OCI-M2 (cell line): Measurements from ENCODE around the gene C11orf91.
"Not testable (repeated sequence)": the region's sequence is repeated elsewhere in the genome, so short reads cannot be mapped to it uniquely, and the experiment has no call there.

ENCODE experiments used
- DNase-seq: peaks from one replicate; lab custom pipeline; 2025; ENCODE audit not compliant: unreplicated experiment; lab: John Stamatoyannopoulos, UW

Gene C11orf91, protein sequence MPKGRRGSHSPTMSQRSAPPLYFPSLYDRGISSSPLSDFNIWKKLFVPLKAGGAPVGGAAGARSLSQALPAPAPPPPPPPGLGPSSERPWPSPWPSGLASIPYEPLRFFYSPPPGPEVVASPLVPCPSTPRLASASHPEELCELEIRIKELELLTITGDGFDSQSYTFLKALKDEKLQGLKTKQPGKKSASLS

DNA sequence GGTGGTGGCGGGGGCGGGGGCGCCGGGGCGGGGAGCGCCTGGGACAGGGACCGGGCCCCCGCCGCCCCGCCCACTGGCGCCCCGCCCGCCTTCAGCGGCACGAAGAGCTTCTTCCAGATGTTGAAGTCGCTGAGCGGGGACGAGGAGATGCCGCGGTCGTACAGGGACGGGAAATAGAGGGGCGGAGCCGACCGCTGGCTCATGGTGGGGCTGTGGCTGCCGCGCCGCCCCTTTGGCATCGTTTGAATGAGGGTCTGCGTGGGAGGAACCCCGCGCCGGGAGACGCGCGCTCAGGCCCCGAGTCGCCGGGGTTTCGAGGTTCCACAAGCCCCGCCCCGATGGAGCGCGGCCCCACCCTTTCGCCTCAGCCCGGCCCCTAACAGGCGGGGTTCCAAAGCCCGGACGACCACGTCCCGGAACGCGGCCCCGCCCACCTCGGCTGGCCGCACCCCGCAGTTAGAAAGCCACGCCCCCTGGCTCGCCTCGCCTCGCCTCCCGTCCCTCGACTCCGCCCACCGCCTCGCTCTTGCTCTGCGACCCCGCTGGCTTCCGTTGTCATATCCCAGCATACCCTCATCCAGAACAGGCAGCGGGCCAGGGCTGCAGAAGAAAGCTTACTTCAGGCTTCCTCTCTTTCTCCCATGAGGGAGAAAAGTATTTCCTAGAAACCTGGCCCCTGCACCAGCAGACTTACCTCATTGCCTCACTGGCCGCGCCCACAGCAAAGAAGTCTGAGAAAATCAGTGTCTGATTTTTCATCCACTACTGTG lies at the start of gene C11orf91:
Gene C11orf91, minus strand, starts transcription at position 325 of the 770 bp plus-strand sequence. Its CDS starts 86 bp downstream, at position 239.
- peak; percentile 88 for DNase-seq

DNA sequence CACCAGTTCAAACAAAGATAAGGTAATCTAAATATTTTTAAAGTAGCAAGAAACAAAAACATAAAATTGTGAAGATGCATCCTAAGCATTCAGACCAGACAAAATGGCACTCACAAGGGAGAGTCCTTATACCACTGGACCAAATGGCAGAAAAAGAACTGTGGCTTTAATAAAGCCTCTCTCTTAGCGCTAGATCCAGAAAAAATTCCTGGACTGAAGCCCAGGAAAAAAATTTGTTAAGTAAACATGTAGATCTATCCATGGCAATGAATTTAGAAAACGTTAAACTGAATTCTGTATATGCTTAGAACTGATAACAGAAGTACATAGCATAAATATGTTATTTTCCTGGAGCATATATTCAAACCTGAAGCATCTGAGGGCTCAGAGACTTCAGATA lies 47.4 kb upstream of the C11orf91 start:
- DNase-seq: no peak

DNA sequence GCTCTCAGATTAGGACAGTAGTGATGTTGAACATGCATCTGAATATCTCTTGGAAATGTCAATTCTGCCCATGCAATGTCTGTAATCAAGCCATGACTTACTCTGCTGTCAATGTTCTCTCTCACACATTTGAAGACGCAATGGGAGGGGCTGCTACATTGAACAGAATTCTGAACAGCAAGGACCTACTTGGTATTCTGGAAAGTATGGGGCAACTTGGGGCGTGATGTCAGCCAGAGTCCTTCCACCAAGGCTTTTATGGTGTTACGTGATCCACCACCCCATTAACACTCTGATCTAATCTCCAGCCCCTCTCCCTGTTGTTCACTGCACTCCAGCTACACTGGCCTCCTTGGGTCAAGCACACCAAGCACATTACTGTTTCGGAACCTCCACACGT lies 42.7 kb upstream of the C11orf91 start:
- no peak for DNase-seq

DNA sequence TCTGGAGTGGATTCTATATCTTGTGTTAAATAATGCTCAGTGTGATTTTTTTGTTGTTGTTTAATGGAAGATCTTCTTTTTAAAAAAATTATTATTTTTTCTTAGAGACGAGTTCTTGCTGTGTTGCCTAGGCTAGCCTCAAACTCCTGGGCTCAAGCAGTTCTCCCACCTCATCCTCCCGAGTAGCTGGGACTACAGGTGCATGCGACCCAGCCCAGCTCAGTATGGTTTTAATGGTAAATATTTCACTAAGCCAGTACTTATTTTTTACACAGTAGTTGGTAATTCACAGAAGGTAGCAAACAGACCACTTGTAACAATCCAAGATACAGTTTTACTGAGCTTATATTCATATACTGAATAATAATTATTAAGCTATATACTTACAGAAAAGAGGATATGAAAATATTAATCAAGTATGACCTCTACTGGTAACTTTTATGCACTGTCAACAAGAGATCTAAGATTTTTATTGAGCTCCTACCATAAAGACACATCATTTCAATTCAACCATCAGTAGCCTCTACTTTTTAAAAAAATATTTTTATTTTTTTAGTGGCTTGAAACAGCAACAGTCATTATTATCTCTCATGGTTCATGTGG lies 41.7 kb upstream of the C11orf91 start:
- DNase-seq: no peak

DNA sequence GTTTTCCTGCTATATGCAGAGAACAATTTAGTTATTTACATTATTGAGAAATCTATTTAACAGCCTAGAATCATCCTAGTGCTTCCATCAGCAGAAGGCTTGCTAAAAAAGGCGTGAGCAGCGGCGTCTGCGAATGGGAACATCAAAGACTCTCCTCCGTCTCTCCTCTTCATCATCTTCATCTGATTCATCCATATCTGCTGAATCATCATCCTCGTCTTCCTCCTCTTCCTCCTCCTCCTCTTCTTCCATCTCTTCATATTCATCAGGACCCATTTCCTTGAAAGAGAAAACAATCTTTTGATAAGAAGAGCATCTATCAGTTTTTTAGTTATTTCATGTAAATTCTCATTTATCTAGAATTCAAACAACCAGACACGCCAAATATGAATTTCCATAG lies 41.2 kb upstream of the C11orf91 start:
- DNase-seq: no peak

DNA sequence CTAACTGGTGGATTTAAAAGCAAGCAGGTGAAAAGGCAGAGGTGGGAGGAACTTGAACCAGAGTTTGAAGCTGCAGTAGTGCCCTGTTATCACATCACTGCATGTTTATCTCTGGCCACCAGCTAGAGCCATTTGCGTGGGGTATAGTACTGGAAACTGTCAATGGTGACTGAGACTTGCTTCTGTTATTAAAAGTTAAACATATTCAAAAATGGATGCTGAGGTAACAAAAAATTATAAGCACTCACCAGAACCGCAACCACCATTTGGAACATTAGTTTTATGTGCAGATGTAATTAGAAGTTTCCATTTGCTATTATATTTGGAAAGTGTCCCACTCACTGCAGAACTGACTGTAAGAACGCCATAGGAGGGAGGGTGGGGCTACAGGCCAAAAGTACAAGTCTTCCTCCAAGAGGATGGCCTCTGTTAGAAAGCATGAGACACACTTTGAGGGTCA lies 36.8 kb upstream of the C11orf91 start:
- DNase-seq: no peak

DNA sequence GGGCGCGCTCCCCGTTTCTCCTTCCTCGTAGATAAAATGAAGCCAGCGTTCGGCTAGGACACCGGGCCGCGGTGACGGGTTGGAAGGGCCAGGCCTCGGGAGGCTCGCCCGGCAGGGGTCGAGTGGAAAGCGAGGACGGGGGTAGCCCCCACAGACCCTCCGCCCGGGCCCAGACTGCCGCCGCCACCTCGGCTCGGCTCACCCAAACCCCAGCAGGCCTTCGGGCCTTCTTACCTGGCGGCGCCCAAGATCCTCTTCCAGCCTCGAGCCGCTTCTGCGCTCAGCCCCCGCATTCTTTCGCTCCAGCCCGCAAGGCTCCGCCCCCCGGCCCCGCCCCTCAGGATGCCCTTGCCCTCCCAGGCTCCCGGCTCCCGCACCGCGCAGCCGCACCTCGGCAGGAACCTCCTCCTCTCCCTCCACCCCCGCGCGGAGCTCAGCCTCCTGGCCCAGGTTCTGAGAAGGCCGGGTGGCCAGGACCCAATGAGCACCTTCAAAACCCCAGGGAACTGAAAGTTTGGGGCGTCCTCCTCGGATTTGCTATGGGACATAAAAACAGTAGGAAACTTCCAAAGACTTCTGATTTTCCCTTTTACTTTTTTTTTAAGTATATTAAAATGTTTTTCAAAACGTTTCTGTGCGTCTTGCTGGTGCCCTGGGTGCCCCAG lies 35.7 kb upstream of the C11orf91 start, which contains the start of gene CD59:
Gene CD59, minus strand, starts transcription at position 276 of the 665 bp plus-strand sequence. CDS start 13,978 bp downstream, outside the sequence.
- no peak for DNase-seq

DNA sequence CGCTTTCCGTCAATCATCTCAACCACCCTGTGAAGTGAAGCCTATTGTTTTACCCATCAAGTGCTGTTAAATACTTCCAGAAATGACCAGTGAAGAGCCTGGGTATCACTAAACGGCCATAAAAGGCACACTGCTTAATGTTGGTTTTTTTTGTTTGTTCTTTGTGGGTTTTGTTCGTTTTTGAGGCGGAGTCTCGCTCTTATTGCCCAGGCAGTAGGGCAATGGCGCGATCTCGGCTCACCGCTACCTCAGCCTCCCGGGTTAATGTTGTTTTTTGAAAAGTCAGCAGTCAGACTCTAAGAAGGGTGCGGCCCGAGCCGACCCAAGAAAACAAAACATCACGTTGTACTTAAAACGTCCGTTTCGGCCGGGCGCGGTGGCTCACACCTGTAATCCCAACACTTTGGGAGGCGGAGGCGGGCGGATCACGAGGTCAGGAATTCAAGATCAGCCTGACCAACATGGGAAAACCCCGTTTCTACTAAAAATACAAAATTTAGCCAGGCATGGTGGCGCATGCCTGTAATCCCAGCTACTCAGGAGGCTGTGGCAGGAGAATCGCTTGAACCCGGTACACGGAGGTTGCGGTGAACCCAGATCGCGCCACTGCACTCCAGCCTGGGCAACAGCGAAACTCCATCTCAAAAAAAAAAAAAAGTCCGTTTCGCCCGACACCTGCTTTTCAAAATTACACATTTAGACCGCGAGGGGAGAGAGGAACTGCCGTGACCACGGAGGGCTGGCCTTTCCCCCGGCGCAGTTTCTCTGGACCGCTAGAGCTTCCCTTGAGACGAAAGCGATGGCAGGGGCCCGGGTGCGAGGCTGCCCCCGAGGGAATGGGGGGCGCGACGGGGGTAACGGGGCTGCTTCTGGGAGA lies 34.9 kb upstream of the C11orf91 start:
- DNase-seq: no peak

DNA sequence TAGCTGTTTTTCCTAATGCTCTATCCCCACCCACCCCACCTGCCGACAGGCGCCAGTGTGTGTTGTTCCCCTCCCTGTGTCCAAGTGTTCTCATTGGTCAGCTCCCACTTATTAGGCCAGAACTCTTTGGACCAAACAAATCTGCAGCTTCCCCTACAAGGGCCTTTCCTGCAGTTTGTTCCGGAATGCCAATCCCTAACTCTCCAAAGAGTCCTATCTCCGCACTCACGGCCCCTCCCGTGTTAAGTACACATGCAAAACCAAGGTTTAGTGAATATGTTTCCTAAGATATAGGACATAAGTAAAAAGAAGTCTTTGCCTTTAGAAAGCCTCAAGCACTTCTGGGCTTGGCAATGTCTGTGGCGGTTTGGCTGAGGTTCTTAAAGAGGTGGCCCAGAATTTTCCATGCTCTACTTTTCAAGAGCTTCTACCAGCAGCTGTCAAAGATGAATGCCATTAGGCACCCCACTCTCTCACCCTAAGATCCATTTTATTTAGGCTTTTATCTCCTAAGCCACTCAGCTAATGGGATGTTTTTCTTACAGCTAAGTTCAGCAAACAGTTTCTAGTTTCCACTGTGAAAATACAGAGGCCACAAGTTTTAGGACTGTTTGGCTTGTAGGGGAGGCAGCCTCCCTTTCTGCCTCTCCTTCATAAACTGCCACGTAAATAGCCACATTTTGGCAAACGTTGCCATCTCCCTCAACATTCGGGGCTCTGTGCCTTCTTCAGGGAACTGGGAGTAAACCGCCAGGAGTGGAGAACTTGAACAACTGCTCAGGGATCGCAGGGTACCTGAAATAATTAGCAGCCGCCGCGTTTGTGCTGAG lies 34.0 kb upstream of the C11orf91 start:
- DNase-seq: no peak

DNA sequence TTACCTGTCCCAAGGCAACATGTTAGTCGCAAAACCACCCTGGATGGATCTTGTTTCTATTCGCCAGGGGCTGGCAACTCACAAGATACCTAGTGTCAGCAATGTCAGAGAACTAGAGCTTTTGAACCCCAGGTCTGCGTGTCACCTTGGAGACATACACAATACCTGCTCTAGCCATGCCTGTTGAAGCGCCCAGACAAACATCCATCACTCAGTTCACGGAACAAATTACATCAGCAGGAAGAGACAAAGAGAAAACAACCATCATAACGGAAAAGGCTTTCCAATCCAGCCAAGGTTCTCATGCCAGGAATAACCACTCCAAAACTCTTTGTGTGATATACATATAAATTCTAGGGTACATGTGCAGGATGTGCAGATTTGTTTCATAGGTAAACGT lies 33.4 kb upstream of the C11orf91 start:
- no peak for DNase-seq

DNA sequence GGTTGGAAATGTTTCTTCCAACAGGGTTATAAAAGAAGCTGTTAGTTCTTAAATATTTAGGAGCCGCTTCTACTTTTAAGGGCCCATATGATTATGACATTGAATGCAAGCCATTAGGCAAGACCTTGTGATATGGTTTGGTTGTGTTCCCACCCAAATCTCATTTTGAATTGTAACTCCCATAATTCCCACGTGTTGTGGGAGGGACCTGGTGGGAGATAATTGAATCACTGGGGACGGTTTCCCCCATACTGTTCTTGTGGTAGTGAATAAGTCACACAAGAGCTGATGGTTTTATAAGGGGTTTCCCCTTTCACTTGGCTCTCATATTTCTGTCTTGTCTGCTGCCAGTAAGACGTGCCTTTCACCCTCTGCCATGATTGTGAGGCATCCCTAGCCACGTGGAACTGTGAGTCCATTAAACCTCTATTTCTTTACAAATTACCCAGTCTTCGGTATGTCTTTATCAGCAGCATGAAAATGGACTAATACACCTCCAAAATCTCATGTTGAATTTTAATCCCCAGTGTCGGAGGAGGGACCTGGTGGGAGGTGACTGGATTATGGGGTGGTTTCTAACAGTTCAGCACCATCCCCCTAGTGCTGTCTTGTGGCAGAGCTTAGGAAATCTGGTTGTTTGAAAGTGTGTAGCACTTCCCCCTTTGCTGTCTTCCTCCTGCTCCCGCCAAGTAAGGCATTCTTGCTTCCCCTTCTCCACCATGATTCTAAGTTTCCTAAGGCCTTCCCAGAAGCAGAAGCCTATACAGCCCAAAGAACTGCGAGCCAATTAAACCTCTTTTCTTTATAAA lies 31.3 kb upstream of the C11orf91 start:
- no peak for DNase-seq

DNA sequence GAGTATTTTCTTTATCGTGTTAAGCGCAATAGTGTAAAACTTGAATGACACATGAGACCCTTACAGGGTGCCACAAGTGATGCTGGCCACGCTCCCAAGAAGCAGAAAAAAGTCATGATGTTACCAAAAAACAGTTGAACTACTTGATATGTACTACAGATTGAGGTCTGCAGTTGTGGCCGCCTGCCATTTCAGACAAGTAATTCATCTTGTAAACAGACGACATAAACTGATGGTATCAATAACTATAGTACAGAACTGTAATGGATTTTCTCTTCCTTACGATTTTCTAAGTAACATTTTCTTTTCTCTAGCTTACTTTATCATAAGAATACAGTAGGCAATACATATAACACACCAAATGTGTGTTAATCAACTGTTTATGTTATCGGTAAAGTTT lies 30.1 kb upstream of the C11orf91 start:
- DNase-seq: no peak

DNA sequence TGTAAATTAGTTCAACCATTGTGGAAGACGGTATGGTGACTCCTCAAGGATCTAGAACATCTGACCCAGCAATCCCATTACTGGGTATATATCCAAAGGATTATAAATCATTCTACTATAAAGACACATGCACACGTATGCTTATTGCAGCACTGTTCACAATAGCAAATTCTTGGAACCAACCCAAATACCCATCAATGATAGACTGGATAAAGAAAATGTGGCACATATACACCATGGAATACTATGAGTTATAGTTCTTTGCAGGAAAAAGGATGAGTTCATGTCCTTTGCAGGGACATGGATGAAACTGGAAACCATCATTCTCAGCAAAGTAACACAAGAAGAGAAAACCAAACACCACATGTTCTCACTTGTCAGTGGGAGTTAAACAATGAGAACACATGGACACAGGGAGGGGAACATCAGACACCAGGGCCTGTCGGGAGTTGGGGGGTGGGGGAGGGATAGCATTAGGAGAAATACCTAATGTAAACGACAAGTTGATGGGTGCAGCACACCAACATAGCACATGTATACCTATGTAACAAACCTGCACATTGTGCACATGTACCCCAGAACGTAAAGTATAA lies 28.5 kb upstream of the C11orf91 start:
- not testable (repeated sequence) for DNase-seq

DNA sequence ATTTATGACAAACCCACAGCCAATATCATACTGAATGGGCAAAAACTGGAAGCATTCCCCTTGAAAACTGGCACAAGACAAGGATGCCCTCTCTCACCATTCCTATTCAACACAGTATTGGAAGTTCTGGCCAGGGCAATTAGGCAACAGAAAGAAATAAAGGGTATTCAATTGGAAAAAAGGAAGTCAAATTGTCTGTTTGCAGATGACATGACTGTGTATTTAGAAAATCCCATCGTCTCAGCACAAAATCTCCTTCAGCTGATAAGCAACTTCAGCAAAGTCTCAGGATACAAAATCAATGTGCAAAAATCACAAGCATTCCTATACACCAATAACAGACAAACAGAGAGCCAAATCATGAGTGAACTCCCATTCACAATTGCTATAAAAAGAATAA lies 26.9 kb upstream of the C11orf91 start:
- DNase-seq: not testable (repeated sequence)

DNA sequence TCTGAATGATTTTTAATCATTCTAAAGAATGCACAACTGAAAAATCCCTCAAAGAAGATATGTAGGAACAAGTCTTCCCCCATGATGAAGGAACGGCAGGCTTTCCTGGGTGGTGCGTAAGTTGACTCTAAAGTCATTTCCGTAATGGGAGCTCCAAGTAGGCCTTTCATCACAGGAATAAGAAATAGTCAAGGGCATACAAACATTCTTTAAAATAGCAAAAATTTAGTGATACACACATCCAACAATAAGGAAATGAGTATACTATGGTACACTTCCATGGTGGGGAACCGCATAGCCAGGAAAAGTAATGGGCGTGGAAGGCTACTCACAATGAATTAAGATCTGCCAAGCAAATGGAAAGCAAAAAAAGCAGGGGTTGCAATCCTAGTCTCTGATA lies 24.9 kb upstream of the C11orf91 start:
- no peak for DNase-seq

DNA sequence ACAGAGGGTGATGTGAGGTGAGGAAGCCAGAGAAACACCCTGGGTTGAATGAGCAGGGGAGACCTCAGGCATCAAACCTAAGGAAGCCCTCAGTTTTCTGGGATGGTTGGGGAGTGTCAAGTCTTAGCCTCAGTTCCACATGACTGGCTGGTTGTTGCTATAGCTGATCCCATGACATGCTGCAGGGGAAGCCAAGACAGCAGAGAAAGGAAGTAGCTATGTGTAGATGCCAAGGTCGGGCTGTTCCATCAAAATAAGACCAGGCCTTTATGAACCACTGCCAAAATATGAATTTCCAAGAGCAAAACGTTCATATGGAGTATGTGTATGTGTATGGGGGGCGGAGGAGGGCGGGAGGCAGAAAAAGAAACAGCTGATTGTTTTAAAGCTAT lies 24.0 kb upstream of the C11orf91 start:
- no peak for DNase-seq

DNA sequence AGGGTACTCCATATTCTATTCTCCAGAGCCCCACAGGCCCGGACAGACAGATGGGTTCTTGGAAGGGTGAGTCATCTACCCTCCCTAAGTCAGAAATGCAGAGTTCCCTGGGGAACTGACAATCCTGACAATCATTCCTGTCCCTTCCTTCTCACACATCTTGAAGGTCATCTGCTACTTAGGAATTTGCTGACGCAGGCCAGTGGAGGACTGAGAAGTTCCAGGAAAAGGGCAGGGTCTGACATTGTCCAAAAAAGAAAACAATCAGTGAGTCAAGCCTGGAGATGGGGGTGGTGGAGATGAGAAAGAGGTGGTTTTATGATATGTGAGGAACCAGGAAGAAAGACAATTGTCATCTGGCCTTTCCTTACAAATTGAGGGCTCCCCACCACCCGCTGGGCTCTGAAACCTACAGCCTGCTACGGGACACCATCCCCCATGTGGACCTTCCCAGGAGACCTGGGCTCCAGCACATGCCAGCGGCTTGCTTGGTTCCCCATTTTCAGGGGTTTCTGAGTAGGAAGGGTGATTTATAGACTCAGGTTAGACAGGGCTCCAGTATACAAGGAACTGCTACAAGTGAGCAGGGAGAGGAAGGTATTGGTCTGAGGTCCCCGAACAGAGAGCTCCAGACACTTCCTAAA lies 22.7 kb upstream of the C11orf91 start:
- DNase-seq: no peak
